ENCODE measurements around the gene SLC6A11.

Gene SLC6A11

GRCh38 chr3:10981031-10981430 lies 165.0 kb downstream of the SLC6A11 start:
- no peak for DNase-seq (ENCODE audit: low spot score)

DNA sequence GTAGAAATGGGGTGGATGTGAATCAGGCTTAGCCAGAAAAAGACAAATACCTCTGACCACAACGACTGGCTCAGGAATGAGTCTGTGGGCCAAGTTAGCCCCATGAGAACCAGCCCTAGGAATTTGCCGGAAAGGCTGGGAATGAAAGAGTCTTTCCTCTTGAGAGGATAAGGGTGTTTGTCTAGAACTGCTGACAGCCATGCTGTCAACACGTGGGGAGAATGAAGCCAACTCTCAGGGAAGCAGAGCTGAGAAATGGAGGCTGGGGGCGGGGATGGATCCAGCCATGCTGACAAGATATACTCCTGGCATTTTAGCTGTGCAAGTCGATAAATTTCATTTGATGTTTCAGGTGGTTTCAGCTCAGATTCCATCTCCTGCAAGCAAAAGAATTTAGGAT lies 165.9 kb downstream of the SLC6A11 start:
- DNase-seq (ENCODE audit: low spot score), result no peak

- no peak for DNase-seq (ENCODE audit: low spot score)
Measured at GRCh38 chr3:10982782-10983181, 166.8 kb downstream of the SLC6A11 start.

DNA sequence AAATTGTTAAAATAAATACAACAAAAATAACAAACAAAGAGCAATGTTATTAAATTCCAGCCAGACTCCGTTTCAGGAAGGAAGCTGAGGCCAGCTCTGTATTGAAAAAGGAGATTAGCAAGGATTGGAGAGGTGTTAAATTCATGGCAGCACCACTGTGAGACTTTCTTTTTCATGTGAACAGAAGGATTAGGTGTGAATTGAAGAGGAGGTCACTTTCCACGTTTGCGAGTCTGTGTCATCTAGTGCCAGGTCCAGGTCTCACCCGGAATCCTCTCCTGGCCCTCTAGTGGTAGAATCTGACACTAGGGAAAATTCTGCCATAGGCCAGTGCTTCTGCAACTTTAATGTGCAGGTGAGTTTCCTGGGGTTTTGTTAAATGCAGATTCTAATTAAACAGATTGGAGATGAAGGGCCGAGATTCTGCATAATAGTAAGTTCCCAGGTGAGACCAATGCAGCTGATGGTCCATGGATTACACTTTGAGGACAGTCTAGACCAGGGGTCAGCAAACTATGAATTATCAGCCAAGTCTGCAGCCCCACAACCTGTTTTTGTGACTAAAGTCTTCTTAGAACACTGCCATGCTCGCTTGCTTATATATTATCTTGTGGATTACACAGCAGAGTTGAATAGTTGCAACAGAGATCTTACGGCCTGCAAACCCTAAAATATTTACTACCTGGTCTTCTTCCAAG lies 167.3 kb downstream of the SLC6A11 start:
- peak; percentile 76 for DNase-seq (ENCODE audit: low spot score)

DNA sequence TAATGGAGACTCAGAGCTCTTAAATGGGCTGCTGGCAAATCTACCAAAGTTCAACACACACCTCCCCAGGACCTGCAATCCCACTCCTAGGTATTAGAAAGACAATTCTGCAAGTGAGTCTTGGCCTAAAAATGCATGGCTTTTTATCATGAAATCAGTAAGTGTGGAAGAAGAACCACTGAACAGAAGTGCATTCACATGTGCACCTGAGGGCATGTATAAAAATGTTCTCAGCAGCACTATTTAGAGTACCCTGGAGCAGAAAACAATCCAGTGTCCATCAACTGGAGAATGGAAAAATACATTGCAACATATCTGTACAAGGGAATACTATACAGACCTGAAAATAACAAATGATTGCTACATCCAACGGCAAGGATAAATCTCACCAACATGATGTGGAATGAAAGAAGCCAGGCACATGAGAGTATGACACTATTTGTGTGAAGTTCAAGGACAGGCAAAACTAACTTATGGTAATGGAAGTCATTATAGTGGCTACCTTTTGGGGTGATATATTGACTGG lies 168.4 kb downstream of the SLC6A11 start:
- no peak for DNase-seq (ENCODE audit: low spot score)

DNA sequence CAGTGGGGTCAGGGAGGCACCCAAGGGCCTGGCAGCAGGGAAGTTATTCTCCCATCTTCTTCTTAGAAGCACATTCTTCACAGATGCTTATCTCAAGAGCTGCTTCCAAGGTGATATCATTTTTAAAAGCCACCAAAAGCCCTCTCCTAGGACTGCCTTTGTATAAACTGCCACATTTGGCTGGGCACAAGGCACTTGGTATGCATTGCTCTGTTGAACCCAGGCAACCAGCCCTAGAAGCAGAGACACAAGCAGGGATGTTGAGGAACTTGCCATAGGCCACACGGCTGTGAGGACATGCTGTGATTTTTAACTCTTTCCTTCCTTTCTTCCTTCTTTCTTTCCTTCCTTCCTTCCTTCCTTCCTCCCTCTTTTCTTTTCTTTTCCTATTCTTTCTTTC lies 169.2 kb downstream of the SLC6A11 start:
- no peak for DNase-seq (ENCODE audit: low spot score)

DNA sequence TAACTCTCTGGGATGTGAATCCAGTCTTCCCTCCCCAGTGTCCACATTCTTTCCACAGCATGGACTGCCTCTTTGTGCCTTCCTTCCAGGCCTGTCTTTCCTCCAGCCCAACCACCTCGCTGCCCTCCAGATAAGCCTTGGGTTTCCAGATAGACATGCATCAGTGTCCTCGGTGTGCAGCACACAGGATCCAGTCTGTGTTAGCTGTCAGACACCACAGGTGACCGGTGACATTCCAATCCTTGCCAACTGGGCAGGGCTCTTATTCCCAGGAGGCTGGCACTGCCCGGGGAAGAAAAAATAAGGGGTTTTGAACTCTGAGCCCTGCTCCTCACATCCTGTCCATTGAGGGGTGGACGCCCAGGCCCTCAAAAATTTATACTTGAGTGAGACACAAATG lies 170.6 kb downstream of the SLC6A11 start:
- no peak for DNase-seq (ENCODE audit: low spot score)

GRCh38 chr3:10988001-10988665 lies 172.1 kb downstream of the SLC6A11 start:
- no peak for DNase-seq (ENCODE audit: low spot score)

- DNase-seq (ENCODE audit: low spot score), result no peak
Measured at GRCh38 chr3:10988991-10989484, 173.0 kb downstream of the SLC6A11 start.
